ENCODE results near the gene ALPK3. TPM values are rescaled to one million over a fixed set of nuclear protein-coding genes. Genes with fewer than 3 reads are reported as not detected.

ALPK3 gene
- polyA plus RNA-seq, 4 donors = 13.7 to 17.4 (median 15.9) TPM

DNA sequence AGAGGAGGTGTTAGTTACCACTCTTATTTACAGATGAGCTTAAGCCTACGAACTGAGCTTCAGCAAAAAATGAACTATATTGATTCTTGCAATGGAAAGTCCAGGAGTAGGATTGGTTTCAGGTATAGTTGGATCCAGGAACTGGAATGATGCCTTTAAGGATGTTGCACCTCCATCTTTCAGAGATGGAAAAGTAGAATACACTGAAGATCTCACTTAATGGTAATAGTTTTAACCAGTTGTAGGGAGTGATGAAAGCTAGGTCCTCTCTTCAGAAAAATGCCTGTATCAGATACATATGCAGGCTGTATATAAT, 69.8 kb downstream of the ALPK3 start:
- no peak for DNase-seq (ENCODE audit: low read depth in 4 of 4, low spot score in 3 of 4)

DNA sequence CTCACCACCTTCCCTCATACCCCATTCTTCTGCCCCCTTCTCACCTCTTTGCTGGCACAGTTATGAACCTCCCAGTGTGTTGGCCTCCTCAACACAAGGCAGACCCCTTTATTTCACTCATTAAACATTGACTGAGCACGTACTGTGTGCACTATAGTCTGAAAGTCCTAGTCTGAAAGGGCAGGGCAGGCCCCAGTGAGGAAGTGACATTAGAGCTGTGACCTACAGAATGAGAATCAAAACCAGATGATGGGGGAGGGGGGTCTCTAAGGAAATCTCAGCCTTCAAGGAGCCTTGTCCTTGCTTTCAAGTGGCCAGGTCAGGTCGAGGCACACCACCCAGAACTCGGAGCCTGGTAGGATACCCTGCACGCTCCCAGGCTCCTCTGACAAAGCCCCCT, 70.8 kb downstream of the ALPK3 start:
- no peak for DNase-seq (ENCODE audit: low read depth in 4 of 4, low spot score in 3 of 4)

DNA sequence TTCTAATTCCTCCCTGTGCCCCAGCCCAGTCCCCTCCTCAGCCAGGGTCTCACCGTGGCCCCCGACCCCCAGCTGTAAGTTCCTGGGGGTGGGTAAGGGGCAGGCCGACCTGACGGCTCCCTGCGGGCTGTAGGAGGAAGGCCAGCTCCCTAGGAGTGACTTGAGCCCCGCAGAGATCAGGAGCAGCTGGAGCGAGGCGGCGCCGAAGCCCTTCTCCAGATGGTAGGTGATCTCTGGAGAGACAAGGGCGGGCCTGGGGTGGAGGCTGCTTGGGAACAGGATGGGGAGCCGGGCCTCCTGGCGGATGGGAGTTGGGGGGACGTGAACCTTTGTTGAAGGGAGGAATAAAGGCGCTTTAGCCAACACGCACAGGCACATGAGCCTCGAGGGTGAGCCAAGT, 71.5 kb downstream of the ALPK3 start:
- no peak for DNase-seq (ENCODE audit: low read depth in 4 of 4, low spot score in 3 of 4)

DNA sequence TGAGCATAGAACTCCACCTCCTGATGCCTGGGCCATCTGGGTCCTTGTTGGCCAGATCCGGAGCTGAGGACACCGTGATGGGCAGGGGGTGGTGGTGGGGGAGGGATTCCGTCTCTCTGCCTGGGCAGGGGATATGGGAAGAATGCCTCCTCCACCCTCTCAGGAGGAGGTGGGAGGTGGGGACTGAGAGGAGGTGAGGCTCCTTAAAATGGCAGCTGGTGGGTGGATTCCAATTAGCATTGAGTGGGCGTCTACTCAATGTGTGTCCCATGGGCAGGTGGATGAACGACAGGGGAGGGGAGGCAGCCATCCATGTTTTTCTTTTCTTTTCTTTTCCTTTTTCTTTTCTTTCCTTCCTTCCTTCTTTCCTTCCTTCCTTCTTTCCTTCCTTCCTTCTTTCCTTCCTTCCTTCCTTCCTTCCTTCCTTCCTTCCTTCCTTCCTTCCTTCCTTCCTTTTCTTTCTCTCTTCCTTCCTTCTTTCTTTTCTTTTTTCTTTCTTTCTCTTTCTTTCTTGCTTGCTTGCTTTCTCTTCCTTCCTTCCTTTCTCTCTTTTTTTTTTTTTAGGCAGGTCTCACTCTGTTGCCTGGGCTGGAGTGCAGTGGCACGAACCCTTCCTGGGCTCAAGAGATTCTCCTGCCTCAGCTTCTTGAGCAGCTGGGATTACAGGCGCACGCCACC, 72.3 kb downstream of the ALPK3 start:
- DNase-seq (ENCODE audit: low read depth in 4 of 4, low spot score in 3 of 4) = no peak

DNA sequence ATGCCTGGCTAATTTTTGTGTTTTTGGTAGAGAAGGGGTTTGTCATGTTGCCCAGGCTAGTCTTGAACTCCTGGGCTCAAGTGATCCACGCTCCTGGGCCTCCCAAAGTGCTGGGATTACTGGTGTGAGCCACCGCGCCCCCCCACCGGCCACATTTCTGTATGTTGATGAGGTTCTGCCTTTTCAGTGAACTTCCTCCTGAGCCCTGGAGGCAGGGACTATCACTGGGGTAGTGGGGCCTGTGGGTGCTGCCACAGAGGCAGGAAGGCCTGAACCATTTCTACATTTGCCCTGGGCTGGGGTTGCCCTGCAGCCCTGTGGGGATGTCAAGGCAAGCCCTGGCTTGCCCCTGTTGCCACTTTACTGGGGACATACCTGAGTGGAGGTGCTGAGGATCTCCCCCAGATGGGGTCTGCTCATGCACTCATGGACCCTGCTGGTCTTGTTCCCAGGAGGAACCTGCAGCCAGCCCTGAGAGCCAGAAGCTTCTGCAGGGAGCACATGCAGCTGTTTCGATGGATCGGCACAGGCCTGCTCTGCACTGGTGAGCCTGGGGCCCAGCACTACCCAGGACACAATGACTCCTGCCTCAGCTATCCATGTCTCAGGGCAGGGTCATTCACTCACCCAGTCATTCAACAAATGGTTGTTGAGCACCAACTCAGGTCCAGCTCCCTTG, 73.0 kb downstream of the ALPK3 start:
- DNase-seq (ENCODE audit: low read depth in 4 of 4, low spot score in 3 of 4) = no peak

DNA sequence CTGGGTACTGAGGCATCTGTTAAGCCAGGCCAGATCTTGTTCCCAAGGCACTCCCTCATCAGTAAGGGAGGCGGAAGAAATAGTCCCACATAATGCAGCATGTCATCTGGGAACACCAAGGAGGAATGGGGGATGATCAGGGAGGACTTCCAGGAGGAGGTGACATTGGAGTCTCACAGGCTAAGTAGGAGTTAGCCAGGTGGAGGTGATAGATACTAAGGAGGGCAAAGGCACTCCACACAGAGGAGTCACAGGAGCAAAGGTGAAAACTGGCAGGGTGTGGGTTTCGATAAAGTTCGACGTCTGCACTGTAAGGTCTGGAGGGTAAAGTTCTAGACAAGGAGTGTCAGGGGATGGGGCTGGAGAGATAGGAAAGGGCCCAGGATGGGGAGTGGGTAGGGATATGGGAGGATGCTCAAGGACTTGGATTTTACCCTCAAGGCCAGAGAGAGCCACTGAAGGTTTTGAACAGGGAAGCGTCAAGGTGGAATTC, 73.6 kb downstream of the ALPK3 start:
- no peak for DNase-seq (ENCODE audit: low read depth in 4 of 4, low spot score in 3 of 4)

DNA sequence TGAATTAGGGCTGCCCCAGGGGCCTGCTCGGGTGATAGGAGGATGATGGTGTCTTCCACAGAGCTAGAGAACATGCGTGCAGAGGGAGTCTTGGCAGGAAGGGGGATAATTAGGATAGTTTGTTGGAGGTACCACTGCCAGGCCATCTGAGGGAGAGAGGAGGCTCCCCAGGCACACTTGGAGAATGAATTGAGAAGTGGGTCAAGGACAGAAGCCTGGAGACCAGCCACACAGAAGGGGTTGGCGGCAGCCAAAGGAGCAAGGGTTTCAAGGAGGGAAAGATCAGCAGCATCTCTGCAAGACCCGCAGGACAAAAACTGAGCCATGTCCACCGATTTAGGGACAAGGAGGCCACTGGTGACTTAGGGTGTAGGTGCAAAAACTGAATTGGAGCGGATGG, 74.2 kb downstream of the ALPK3 start:
- DNase-seq (ENCODE audit: low read depth in 4 of 4, low spot score in 3 of 4) = no peak

DNA sequence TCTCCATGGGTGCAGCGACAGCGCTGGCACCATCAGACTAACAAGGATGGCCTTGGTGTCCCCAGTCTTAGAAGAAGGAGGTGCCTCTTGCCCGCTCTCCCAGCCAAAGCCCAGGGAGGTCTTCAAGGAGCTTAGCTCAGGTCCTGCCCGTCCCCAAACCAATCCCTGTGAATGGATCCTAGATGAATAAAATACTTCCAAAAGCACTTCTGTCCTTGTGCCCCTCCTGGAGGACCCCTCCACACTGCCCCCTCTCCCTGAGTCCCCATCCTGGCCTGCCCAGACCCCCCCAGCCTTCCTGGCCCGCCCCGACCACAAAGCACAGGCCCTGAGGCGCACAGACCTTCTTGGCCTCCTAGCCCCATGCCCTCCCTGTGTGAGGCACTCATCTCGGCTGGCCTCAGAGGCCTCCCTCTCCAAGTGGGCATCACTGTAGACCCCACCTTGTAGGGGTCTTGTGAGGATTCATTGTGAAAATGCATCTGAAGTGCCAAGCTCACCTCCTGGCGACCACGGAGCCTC, 75.7 kb downstream of the ALPK3 start:
- DNase-seq (ENCODE audit: low read depth in 4 of 4, low spot score in 3 of 4) = no peak

DNA sequence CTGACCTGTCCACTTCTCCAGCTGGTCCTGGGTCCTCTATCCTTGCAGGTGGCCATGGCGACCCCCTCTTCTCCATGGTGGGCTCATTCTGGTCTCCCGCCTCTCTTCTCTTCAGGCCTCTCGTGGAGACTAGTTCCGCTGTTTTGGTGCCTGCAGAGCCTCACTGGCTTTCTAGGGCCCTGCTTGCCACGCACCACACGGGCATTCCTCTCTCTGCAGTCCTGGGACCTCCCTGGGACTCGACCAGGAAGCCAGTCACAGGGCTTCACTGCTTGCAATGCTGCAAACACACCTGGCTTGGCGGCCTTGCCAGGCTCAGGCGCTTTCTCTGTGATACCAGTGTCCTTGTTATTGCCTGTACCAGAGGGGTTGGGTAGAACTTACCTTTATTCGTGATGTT, 76.5 kb downstream of the ALPK3 start:
- DNase-seq (ENCODE audit: low read depth in 4 of 4, low spot score in 3 of 4) = no peak

DNA sequence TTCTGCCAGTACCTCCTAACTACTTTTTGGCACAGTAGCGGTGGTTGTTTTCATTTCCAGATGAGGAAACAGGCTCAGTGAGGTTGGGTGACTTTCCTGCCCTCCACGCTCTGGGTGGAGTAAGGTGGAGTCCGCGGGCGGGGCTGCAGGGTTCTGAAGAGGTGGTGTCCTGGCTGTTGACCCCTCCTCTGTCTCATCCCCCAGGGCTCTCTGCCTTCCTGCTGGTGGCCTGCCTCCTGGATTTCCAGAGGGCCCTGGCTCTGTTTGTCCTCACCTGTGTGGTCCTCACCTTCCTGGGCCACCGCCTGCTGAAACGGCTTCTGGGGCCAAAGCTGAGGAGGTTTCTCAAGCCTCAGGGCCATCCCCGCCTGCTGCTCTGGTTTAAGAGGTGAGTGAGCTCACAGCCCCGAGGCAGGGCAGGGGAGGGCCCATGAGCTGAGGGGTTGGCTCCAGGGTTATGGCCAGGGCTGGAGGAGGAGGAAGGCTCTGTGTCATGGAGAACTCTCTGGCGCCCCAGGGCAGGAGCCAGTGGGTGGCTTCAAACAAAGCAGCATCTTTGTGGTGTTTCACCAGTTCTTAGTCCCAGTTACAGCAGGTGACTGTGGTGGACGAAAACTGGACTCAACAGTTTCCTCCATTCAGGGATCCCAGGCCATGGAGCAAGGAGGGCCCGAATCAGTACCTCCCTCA, 77.7 kb downstream of the ALPK3 start:
- no peak for DNase-seq (ENCODE audit: low read depth in 4 of 4, low spot score in 3 of 4)

DNA sequence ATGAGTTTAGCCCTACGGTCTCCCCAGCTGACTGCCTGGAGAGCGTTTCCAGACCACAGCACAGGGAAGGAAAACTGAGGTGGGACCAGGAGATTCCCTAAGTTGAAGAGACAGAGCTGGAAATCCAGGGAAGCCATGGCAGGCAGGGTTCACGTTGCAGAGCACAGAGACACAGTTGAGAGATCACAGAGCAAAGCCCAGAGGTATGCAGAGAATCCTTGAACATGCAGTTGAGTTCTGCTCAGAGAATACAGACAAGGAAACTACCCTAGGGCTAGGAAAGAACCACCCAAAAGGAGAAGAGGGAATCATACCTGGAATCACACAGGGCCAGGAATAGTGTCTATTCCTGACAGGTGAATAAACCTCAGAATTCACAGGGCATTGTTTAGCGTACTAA, 81.6 kb downstream of the ALPK3 start:
- no peak for DNase-seq (ENCODE audit: low read depth in 4 of 4, low spot score in 3 of 4)

DNA sequence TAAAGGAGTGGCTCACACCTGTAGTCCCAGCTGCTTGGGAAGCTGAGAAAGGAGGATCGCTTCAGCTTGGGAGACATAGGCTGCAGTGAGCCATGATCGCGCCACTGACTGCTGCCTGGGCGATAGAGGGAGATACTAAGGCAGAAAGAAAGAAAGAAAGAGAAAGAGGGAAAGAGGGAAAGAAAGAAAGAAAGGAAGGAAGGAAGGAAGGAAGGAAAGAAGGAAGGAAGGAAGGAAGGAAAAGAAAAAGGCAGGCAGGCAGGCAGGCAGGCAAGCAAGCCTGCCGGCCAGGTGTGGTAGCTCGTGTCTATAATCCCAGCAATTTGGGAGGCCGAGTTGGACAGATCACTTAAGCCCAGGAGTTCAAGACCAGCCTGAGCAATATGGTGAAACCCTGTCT, 82.6 kb downstream of the ALPK3 start:
- DNase-seq (ENCODE audit: low read depth in 4 of 4, low spot score in 3 of 4) = no peak

DNA sequence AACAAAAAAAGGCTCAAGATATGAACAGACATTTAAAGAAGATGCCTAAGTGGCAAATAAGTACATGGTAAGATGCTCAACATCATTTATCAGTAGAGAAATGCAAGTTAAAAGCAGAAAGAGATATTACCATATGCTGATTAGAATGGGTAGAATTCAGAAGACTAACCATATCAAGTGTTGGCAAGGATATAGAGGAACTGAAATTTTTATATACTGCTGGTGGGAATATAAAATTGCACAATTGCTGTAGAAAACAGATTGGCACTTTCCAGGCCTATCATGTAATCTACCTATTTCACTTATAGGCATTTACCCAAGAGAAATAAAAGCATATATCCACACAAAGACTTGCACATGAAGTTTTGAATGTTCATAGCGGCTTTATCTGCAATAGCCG, 84.4 kb downstream of the ALPK3 start:
- no peak for DNase-seq (ENCODE audit: low read depth in 4 of 4, low spot score in 3 of 4)

DNA sequence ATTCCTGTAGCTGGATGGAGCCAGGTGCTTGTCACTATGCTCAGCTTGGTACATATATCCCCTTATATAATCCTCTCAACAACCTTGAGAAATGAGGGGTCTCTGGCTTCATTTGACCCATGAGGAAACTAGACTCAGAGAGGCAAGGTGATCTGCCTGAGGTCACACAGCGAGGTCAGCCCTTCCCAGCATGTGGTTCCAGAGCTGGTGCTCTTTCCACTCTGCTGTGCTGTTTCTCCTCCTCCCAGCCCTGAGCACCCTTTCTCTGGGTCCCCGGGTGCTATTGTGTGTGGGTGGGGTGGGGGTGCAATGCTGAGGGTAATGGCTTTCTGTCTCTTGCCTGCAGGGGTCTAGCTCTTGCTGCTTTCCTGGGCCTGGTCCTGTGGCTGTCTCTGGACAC, 86.6 kb downstream of the ALPK3 start:
- no peak for DNase-seq (ENCODE audit: low read depth in 4 of 4, low spot score in 3 of 4)

DNA sequence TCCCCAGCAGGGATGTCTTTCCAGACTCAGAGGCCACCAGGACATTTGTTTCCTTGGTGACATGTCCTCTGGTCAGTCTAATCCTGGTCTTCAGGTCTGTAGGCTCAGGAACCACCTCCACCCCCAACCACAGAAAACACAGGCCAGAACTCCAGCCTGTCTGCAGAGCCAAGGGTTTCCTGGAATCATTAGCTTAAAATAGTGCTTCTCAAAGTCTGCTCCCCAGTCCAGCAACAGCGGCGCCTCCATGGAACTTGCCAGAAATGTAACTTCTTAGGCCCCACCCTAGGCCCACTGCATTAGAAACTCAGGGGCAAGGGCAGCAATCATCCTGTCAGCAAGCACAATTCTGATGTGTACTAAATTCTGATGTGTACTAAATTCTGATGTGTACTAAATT, 87.3 kb downstream of the ALPK3 start:
- no peak for DNase-seq (ENCODE audit: low read depth in 4 of 4, low spot score in 3 of 4)

DNA sequence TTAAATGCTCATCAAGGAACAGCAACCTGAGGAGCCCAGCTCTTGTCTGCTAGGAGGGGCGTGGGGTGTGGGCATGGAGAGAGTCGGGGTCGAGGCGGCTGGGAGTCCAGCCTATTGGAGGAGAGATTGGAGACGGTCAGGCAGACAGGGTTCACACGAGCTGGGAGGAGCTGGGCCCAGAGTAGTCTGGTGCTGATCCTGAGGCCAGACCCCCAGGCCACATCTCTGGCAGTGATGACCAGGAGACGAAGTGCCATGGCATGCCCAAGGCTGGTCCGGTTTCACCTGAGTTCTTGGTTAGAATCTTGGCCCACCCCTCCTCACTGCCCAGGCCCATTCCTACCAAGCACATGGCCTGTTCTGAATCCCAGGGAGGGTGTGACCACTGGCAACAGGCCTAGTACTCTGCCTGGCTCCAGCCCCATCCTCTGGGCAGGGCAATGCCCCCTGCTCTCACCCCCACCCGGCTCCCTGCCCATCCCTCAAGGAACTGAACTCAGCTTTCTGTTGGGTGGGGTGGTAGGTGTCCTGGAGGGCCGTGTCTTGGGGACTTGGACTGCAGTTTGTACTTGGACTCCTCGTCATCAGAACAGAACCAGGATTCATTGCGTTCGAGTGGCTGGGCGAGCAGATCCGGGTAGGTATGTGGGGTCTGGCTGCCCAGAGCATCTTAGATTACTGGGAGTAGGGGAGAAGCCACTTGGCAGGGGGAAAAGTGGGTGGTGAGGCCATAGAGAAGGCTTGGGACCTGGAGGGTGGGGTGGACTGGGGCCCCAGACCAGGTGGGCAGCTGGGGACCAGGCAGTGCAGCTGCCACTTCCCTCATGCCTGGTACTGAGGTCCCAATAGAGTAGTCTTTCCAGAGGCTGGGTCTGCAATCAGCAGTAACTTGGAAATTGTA, 88.1 kb downstream of the ALPK3 start:
- no peak for DNase-seq (ENCODE audit: low read depth in 4 of 4, low spot score in 3 of 4)

DNA sequence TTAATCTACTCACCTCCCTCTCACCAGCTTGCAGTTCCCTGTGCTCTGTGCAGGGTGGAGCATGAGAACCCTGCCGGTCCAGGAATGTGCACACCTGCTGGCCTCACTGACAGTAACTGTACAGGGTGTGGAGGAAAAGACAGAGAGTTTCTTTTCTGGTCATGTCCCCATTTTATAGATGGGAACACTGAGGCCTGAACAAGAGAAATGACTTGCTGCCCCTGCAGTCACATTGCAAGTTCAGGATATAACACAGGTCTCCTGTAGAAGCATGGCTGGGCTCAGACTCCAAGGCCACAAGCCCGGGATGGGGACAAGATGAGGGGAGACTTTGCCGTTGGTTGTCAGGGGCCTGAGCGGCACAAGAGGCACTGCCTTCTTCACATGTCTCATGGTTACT, 90.6 kb downstream of the ALPK3 start:
- no peak for DNase-seq (ENCODE audit: low read depth in 4 of 4, low spot score in 3 of 4)

DNA sequence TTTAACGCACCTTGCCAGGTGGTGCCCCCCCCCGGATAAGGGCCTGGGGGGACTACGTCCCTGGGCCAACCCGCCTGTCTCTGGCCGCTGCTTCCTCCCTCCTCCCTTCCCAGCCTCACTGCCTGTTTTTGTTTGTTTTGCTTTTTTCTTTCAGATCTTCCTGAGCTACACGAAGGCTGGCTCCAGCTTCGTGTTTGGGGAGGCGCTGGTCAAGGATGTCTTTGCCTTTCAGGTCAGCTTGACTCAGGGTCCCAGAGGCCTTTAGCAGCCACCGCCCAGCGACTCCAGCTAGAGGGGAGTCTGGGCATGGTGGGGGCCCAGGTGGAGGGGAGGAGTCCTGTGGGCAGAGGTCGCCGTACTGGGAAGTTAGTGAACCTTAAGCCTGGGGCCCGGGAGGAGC, 91.4 kb downstream of the ALPK3 start:
- DNase-seq (ENCODE audit: low read depth in 4 of 4, low spot score in 3 of 4) = no peak

DNA sequence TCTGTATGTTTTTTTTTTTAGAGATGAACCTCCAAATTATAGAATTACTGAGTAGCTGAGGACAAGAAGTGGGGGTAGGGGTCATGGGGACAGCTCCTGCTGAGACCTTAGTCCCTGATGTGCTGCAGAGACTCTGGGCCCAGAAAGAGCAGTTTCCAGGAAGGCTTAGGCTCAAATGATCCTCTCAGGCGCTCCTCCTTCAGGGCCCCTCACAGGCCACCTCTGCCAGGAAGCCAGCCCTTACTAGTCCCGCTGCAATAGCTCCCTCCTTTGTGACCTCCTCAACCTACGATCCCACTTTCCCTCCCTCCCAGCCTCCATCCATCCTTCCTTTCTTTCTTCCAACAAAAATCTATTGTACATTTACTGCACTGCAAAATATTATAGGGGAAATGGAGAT, 91.9 kb downstream of the ALPK3 start:
- DNase-seq (ENCODE audit: low read depth in 4 of 4, low spot score in 3 of 4) = no peak

DNA sequence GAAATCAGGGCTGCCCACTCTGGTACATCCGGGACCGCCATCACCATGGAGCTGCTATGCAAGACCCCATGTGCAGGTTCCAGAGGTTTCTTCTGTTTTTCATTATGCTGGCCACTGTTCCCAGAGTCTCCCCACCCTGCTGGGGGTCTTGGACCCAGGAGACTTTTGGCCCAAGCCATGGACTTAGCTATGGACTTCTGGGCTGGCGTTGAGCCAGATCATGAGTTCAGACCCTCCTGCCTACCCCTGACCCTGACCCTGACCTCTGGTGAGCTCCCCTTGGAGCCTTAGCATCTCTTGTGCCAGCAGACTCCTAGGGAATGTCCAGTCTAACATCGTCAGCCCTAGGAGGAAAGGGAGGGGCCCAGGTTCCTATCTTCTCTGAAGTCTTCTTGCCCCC, 92.6 kb downstream of the ALPK3 start:
- DNase-seq (ENCODE audit: low read depth in 4 of 4, low spot score in 3 of 4) = no peak
